HepG2 (cell line): ENCODE measurements around the gene C14orf93. TPM values are rescaled to one million over a fixed set of nuclear protein-coding genes. Genes with fewer than 3 reads are reported as not detected.

Source experiments
- ARID2 ChIP-seq: sonication (generic); formaldehyde crosslinking; IDR thresholded peaks from 2 replicates; pipeline ENCODE4 v1.8.1; 2022; ENCODE audit warnings: mild to moderate bottlenecking, missing genetic modification reagents, borderline replicate concordance
- ARNTL ChIP-seq: sonication (generic); formaldehyde crosslinking; IDR thresholded peaks from 2 replicates; pipeline ENCODE4 v1.4.0; 2020; ENCODE audit warnings: mild to moderate bottlenecking, missing genetic modification reagents
- EEA1 ChIP-seq: sonication (generic); formaldehyde crosslinking; IDR thresholded peaks from 2 replicates; pipeline ENCODE4 v1.5.1; 2020; ENCODE audit warnings: mild to moderate bottlenecking, missing genetic modification reagents, borderline replicate concordance
- GABPB1 ChIP-seq: IDR thresholded peaks from 2 replicates; pipeline ENCODE4 v1.6.1; 2016; ENCODE audit warnings: mild to moderate bottlenecking, missing genetic modification reagents, moderate library complexity, missing compliant biosample characterization
- GPN1 ChIP-seq: sonication (generic); formaldehyde crosslinking; IDR thresholded peaks from 2 replicates; pipeline ENCODE4 v1.5.1; 2020; ENCODE audit warnings: missing genetic modification reagents, borderline replicate concordance
- MTA1 ChIP-seq: sonication (generic); formaldehyde crosslinking; IDR thresholded peaks from 2 replicates; pipeline ENCODE4 v1.4.0; 2020; ENCODE audit warnings: missing genetic modification reagents, mild to moderate bottlenecking, borderline replicate concordance
- PBX3 ChIP-seq: sonication (generic); formaldehyde crosslinking; IDR thresholded peaks from 2 replicates; pipeline ENCODE4 v1.8.1; 2023; ENCODE audit warnings: missing genetic modification reagents, inconsistent platforms, borderline replicate concordance
- PRDM10 ChIP-seq: sonication (generic); formaldehyde crosslinking; IDR thresholded peaks from 2 replicates; pipeline ENCODE4 v1.4.0; 2020; ENCODE audit warnings: low read depth, missing genetic modification reagents
- SMC3 ChIP-seq: IDR thresholded peaks from 2 replicates; pipeline ENCODE4 v1.6.1; 2011; ENCODE audit warnings: low read length, improper control_type of control experiment
- YEATS2 ChIP-seq: sonication (generic); formaldehyde crosslinking; IDR thresholded peaks from 2 replicates; pipeline ENCODE4 v1.4.0; 2020; ENCODE audit warnings: missing genetic modification reagents, borderline replicate concordance
- ZGPAT ChIP-seq: IDR thresholded peaks from 2 replicates; pipeline ENCODE4 v1.6.1; 2016; ENCODE audit warnings: mild to moderate bottlenecking
- ZNF318 ChIP-seq: sonication (generic); formaldehyde crosslinking; IDR thresholded peaks from 2 replicates; pipeline ENCODE4 v1.4.0; 2020; ENCODE audit warnings: mild to moderate bottlenecking, missing genetic modification reagents
- ZNF691 ChIP-seq: sonication (generic); formaldehyde crosslinking; IDR thresholded peaks from 2 replicates; pipeline ENCODE4 v1.4.0; 2020; ENCODE audit warnings: missing genetic modification reagents, low read depth, mild to moderate bottlenecking, borderline replicate concordance
- ZNF792 ChIP-seq: IDR thresholded peaks from 2 replicates; pipeline ENCODE4 v1.6.1; 2016
- polyA plus RNA-seq, 8 experiments: library from polyadenylated mRNA; depleted of rRNA in 3 of 8; stranded (reverse) in 7 of 8; unstranded in 1 of 8; fragments of >200 nt; fragmentation: Illumina TruSeq in 4 of 8; extraction: Trizol in 4 of 8; gene quantifications; 2 replicates each; pipeline versions ENCODE4 v1.2.1 to v1.2.3, GENCODE V29; 2011 to 2016; ENCODE audit warnings: low read depth in 4 of 8, missing spikeins in 1 of 8, mixed read lengths in 1 of 8; ENCODE audit not compliant: insufficient read depth in 1 of 8
- total RNA-seq, 5 experiments: library from RNA; depleted of rRNA; stranded (reverse); fragments of >200 nt; fragmentation: Illumina TruSeq; extraction: Trizol; gene quantifications; 2 replicates each; pipeline ENCODE4 v1.2.3, GENCODE V29; 2016; ENCODE audit warnings: low read depth in 1 of 5

C14orf93 gene
- total and polyA plus RNA-seq, 2 of the 13 experiments (the other 11 are each of a cell fraction or from before 2014, with no cell fraction given): 11.4 to 22.5 TPM

- TF ChIP-seq PRDM10 (CRISPR knock-in tag) (no peak; the same call in 1 of the 2 replicates), SMC3 (no peak), PBX3 (no peak), MTA1 (CRISPR knock-in tag) (peak; percentile 79), ARNTL (CRISPR knock-in tag) (peak; percentile 82), ARID2 (CRISPR knock-in tag) (no peak), ZNF318 (CRISPR knock-in tag) (peak; percentile 72; the same call in 1 of the 2 replicates), ZGPAT (no peak; the same call in none of the 2 replicates), ZNF792 (peak; percentile 28; the same call in 1 of the 2 replicates), GABPB1 (CRISPR knock-in tag) (peak; percentile 64), ZNF691 (CRISPR knock-in tag) (peak; percentile 86; the same call in 1 of the 2 replicates), YEATS2 (peak; percentile 24; the same call in 1 of the 2 replicates), EEA1 (no peak; the same call in 1 of the 2 replicates), GPN1 (CRISPR knock-in tag) (no peak)
These were observed 29.3 kb downstream of the C14orf93 start (continued) for GRCh38 chr14:22980672-22981089.
